Pancreas (tissue), 10 donors: ENCODE data around the gene BMP6. TPM values are rescaled to one million over a fixed set of nuclear protein-coding genes. Genes with fewer than 3 reads are reported as not detected.
"Not testable (repeated sequence)": the region's sequence is repeated elsewhere in the genome, so short reads cannot be mapped to it uniquely, and the experiment has no call there.

Source experiments
- ATAC-seq, 4 donors: fragments of 200-7000 bp; cut with Tn5 transposase; one replicate each; pipeline versions ENCODE4 v1.8.0 to v1.9.1; 2020; ENCODE audit warnings: mild to moderate bottlenecking in 4 of 4, moderate library complexity in 4 of 4
- DNase-seq, 6 donors: peaks; one replicate each; pipeline ENCODE4 v3.0.0-alpha.2; 2020
- FAIRE-seq: peaks from 2 replicates; lab custom pipeline; 2012; peaks lifted over from hg19 to GRCh38; lab: Jason Lieb, UNC
- H3K27ac ChIP-seq, 4 donors: fragments of 200-600 bp; sonication (generic); 1 replicate in 3 of 4; 2 replicates in 1 of 4; pipeline versions ENCODE4 v1.5.0 to v1.8.0; 2020
- H3K27me3 ChIP-seq, 4 donors: fragments of 200-600 bp; one replicate each; pipeline ENCODE4 v1.8.0; 2021
- H3K36me3 ChIP-seq, 3 donors: fragments of 200-600 bp; sonication (generic) in 1 of 3; one replicate each; pipeline versions ENCODE4 v1.5.0 to v1.8.0; 2020 to 2021
- H3K4me1 ChIP-seq, 3 donors: fragments of 200-600 bp; one replicate each; pipeline ENCODE4 v1.8.0; 2021
- H3K4me3 ChIP-seq, 4 donors: fragments of 200-600 bp; sonication (generic) in 2 of 4; one replicate each; pipeline versions ENCODE4 v1.5.0 to v1.8.0; 2020 to 2021
- H3K9me3 ChIP-seq, 4 donors: fragments of 200-600 bp; one replicate each; pipeline ENCODE4 v1.8.0; 2021
- WGBS, 2 donors: extraction: QIAGEN DNeasy Blood & Tissue Kit; methylation state at CpG; one replicate each; pipeline ENCODE4 v1.1.7; 2013; 5-methylcytosine and 5-hydroxymethylcytosine counted together
- intact Hi-C, 3 donors: fragments of 100-400 bp; cut with DNase I; formaldehyde crosslinking; loops; one replicate each; pipeline versions ENCODE4 v1.11.1 to v1.14.2; 2022
- polyA plus RNA-seq, 2 donors: library from polyadenylated mRNA; stranded (reverse); fragments of 200-250 nt; gene quantifications; one replicate each; pipeline ENCODE4 v1.2.3, GENCODE V29; 2013
- total RNA-seq, 6 donors: library from RNA; stranded (reverse); fragmentation: NEBNext Ultra II Directional in 4 of 6; extraction: Animal tissue kit (Norgen Biotek cat#: 25700) in 4 of 6; gene quantifications; one replicate each; pipeline versions ENCODE4 v1.2.1 to v1.2.4, GENCODE V29; 2021 to 2023
- TF ChIP-seq, protein P1 (sequence below), 4 donors: fragments of 200-600 bp; sonication (generic) in 3 of 4; IDR thresholded peaks; one replicate each; pipeline versions ENCODE4 v1.5.0 to v1.8.0; 2021; ENCODE audit warnings: antibody characterized with exemption in 4 of 4
- donor health status: healthy with polysubstance abuse.
- donor health status: DM: no; HTN: no; CAD: no; lungs with moderate emphysema.
- donor health status: DM: no; HTN: no; CAD: no.
- donor health status: control.
- donor health status: control.
- donor health status: Bipolar disorder and iron deficiency.
- donor health status: DM: yes; HTN: yes; CAD: no.
- donor health status: DM: no; HTN: no; CAD: no.
- donor health status: DM: no; HTN: no; CAD: no.
- donor health status: DM: yes; HTN: yes; CAD: no.

BMP6 gene
- total and polyA plus RNA-seq, 8 donors = 0.09 to 0.69 (median 0.35) TPM

DNA sequence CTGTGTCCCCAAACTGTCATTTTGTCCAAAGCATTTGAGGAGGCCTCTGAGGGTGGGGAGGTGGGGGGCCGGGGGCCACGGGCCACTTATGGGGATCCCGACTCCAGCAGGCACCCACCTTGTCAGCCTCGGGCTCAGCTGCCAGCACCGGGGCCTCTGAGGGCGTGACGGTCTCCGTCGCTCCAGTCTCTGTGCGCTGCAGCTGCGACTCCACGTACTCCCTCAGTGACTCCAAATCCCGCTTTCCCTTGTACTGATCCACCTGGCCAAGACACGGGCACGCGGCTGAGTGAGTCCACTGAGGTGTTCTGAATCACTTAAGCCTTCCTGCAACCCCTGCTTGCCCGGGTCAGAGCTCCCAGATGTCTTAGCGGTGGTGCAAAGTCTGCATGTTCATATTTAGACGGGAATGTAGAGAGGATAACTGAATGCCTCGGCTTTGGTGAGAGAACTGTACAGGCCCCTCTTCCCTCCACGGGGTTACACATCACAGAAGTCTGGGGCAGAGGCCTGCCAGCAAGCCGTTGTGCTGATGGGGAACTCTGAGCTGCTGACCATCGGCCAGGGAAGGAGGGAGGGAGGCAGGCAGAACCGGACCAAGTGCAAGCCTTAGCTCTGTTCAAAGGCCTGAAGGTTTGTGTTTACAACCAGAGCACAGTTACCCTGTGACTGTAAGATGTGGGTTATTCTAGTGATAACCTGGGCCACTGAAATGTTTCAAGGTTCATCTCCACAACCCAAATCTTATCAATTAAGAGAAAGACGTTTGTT is 162.9 kb downstream of the BMP6 start:
- Histone ChIP-seq H3K4me1 (no peaks in the 10 kb centered on the region), H3K4me3 (no peak overlapping the region), H3K36me3 (peaks cover 6 to 92% (median 41%) of the 10 kb centered on the region in 3 donors), H3K27me3 (no peaks in the 10 kb centered on the region), H3K9me3 (no peaks in the 10 kb centered on the region), H3K27ac (no peak overlapping the region)
- TF ChIP-seq, protein P1, sequence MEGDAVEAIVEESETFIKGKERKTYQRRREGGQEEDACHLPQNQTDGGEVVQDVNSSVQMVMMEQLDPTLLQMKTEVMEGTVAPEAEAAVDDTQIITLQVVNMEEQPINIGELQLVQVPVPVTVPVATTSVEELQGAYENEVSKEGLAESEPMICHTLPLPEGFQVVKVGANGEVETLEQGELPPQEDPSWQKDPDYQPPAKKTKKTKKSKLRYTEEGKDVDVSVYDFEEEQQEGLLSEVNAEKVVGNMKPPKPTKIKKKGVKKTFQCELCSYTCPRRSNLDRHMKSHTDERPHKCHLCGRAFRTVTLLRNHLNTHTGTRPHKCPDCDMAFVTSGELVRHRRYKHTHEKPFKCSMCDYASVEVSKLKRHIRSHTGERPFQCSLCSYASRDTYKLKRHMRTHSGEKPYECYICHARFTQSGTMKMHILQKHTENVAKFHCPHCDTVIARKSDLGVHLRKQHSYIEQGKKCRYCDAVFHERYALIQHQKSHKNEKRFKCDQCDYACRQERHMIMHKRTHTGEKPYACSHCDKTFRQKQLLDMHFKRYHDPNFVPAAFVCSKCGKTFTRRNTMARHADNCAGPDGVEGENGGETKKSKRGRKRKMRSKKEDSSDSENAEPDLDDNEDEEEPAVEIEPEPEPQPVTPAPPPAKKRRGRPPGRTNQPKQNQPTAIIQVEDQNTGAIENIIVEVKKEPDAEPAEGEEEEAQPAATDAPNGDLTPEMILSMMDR (IDR thresholded peaks at IDR 0.05) = no peak
- WGBS, 2 donors = 92 to 93% methylated on average over 25 of the region's 25 CpGs
- ATAC-seq (no peak), FAIRE-seq (no peak), DNase-seq (no peak)
- intact Hi-C loops = no loop called here

DNA sequence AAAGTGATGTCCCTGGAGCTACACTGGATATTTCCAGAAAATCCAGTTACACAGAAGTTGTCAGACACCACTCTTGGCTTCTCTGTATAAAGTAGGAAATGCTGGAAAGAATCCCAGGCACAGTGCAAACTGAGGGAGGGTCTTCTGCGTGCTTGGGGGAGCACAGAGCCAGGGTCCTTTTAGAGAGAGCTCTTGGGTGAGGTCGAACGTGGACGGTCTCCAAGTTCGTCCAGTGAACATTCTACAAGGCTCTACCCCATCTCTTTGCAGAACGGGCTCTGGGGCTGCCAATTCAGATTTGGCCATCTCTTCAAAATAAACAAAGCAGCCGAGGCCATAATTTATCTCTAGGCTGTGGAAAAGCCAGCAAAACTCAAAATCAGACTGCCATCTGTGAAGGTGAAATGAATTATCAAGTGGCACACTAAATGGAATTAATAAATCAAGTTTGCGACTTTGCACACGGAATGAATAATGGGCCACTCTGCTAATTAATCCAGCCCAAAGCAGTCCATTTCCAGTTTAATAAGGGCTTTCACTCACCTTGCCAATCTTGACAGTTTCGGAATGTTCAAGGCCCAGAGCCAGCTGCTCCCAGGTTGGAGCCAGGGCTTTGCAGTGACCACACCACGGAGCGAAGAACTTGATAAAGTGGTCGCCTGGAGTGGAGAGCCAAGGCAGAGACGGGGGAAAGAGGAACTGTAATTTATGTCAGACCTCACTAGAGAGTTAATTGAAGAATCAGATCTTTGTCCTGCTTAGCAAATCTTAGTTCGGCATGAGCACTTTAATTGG is 165.4 kb downstream of the BMP6 start:
- H3K36me3 ChIP-seq = peaks cover 6 to 92% (median 39%) of the 10 kb centered on the region in 3 donors
- DNase-seq (no peak), FAIRE-seq (no peak), ATAC-seq (peak in 1 of 4 donors; percentile 22)
- 74 to 81% methylated on average over 15 of the region's 15 CpGs for WGBS, 2 donors
- H3K27ac ChIP-seq = no peak overlapping the region
- H3K4me3 ChIP-seq = no peak overlapping the region
- TF ChIP-seq, protein P1 (IDR thresholded peaks at IDR 0.05) = no peak
- intact Hi-C loops = no loop called here
- H3K27me3 ChIP-seq = no peaks in the 10 kb centered on the region
- H3K4me1 ChIP-seq = no peaks in the 10 kb centered on the region
- H3K9me3 ChIP-seq = no peaks in the 10 kb centered on the region

DNA sequence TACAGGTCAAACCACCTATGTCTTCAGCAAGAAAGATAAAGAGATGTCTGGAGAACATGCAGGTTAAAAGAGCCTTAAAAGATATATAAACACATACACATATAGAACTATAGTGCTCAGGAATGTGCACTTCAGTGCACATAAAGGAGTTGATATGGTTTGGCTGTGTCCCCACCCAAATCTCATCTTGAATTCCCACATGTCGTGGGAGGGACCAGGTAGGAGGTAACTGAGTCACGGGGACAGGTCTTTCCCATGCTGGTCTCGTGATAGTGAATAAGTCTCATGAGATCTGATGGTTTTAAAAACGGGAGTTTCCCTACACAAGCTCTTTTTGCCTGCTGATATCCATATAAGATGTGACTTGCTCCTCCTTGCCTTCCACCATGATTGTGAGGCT is 166.5 kb downstream of the BMP6 start:
- not testable (repeated sequence) for ATAC-seq
- peaks cover 6 to 94% (median 35%) of the 10 kb centered on the region in 3 donors for H3K36me3 ChIP-seq

DNA sequence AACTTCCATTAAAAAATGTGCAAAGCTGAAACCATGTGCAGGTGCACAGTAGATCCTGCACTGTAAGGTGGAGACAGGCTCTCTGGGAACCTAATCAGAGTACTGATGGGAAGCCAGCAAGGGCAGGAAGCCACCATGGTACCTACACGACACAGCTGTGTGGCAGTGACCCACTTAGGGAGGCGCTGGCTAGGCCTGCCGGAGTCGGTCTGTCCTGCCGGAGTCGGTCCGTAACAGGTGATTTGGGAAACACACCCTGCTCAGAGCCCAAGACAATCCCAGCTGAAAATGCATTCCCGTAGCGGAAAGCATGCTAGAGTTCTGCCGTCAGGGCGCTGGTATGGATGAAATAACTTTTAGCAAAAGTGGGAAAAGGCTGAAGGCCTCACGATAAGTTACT is 167.4 kb downstream of the BMP6 start:
- no peak overlapping the region for H3K4me3 ChIP-seq
- H3K4me1 ChIP-seq = no peaks in the 10 kb centered on the region
- TF ChIP-seq, protein P1 (IDR thresholded peaks at IDR 0.05) = no peak
- no peaks in the 10 kb centered on the region for H3K27me3 ChIP-seq
- FAIRE-seq (no peak), DNase-seq (no peak), ATAC-seq (peak in 1 of 4 donors; percentile 29)
- 93 to 94% methylated on average over 12 of the region's 12 CpGs for WGBS, 2 donors
- no peaks in the 10 kb centered on the region for H3K9me3 ChIP-seq
- peaks cover 6 to 94% (median 33%) of the 10 kb centered on the region in 3 donors for H3K36me3 ChIP-seq
- no peak overlapping the region for H3K27ac ChIP-seq
- intact Hi-C loops = no loop called here

More for the DNA sequence above, 166.5 kb downstream of the BMP6 start:
- H3K9me3 ChIP-seq, H3K4me1 ChIP-seq, H3K27me3 ChIP-seq, DNase-seq, intact Hi-C loops, H3K27ac ChIP-seq, H3K4me3 ChIP-seq, FAIRE-seq: not testable (repeated sequence)
- 87 to 92% methylated on average over 4 of the region's 4 CpGs for WGBS, 2 donors

DNA sequence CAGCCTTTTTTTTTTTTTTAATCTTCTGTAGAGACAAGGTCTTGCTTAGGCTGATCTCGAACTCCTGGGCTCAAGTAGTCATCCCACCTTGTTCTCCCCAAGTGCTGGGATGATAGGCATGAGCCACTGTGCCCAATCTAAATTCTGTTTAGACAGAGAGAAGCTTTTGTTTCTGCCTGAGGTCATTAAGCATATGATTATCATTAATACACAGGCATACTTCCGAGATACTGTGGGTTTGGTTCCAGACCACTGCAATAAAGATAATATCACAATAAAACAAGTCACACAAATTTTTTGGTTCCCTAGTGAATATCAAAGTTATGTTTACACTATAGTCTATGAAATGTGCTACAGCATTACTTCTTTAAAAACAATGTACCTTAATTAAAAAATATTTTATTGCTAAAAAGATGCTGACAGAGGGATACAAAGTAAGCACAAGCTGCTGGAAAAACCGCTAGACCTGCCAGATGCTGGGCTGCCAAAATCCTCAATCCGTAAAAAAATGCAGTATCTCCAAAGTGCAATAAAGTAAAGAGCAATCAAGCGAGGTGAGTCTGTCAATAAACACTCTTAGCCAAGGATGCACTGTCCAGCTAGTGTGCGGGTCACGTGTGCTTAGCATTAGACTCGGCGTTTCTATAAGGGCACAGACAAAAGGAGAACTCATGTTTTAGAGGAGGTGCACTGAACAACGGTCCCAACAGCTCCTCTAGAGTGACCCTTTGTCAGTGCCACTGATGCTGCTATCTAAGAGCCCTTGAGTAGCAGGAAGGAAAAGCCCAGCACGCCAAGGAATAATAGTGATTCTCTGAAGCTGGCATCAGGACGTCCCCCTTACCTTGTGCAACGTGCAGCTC is 168.6 kb downstream of the BMP6 start:
- H3K27ac ChIP-seq = no peak overlapping the region
- H3K9me3 ChIP-seq = no peaks in the 10 kb centered on the region
- intact Hi-C loops = no loop called here
- H3K4me3 ChIP-seq = no peak overlapping the region
- no peaks in the 10 kb centered on the region for H3K27me3 ChIP-seq
- no peak for ATAC-seq
- no peak for DNase-seq
- peaks cover 0 to 91% (median 29%) of the 10 kb centered on the region in 3 donors for H3K36me3 ChIP-seq
- no peaks in the 10 kb centered on the region for H3K4me1 ChIP-seq
- WGBS, 2 donors = 80 to 84% methylated on average over 13 of the region's 13 CpGs
- TF ChIP-seq, protein P1 (IDR thresholded peaks at IDR 0.05) = no peak
- no peak for FAIRE-seq
